Activated CD4-positive, alpha-beta memory T cell treated with anti-CD3 and anti-CD28 coated beads for 36 hours (primary cell): Measurements from ENCODE around the gene ANOS1. TPM values are rescaled to one million over a fixed set of nuclear protein-coding genes. Genes with fewer than 3 reads are reported as not detected.

Experiments
- CTCF ChIA-PET: fragments of 350-600 bp; sonication (Branson Sonifier 250); formaldehyde crosslinking; loops from one replicate; lab custom pipeline; 2021; ENCODE audit warnings: antibody characterized with exemption, inconsistent platforms; lab: Charles Lee
- POLR2A ChIA-PET: fragments of 350-600 bp; sonication (Branson Sonifier 250); formaldehyde crosslinking; loops from one replicate; lab custom pipeline; 2021; ENCODE audit warnings: antibody characterized with exemption; lab: Charles Lee
- DNase-seq: peaks from one replicate; pipeline ENCODE4 v3.0.0-alpha.2; 2020
- H3K27ac Mint-ChIP-seq: one replicate; pipeline ENCODE4 v1.8.0; 2021; ENCODE audit warnings: mixed read lengths
- H3K27me3 Mint-ChIP-seq: one replicate; pipeline ENCODE4 v1.8.0; 2021; ENCODE audit warnings: mixed read lengths
- H3K36me3 Mint-ChIP-seq: one replicate; pipeline ENCODE4 v1.8.0; 2021; ENCODE audit warnings: mixed read lengths
- H3K4me1 Mint-ChIP-seq: one replicate; pipeline ENCODE4 v1.8.0; 2021; ENCODE audit warnings: low read depth, mixed read lengths
- H3K4me3 Mint-ChIP-seq: one replicate; pipeline ENCODE4 v1.8.0; 2021; ENCODE audit warnings: mild to moderate bottlenecking, mixed read lengths
- H3K9me3 Mint-ChIP-seq: one replicate; pipeline ENCODE4 v1.8.0; 2021; ENCODE audit warnings: mixed read lengths
- intact Hi-C: fragments of 100-400 bp; cut with micrococcal nuclease; formaldehyde crosslinking; loops from one replicate; pipeline ENCODE4 v1.15.1; 2023
- total RNA-seq, 2 experiments: library from RNA; stranded (reverse); gene quantifications; one replicate each; pipeline ENCODE4 v1.2.3, GENCODE V29; 2021

ANOS1 gene
- total RNA-seq, 2 experiments from 2014 or later: not detected

DNA sequence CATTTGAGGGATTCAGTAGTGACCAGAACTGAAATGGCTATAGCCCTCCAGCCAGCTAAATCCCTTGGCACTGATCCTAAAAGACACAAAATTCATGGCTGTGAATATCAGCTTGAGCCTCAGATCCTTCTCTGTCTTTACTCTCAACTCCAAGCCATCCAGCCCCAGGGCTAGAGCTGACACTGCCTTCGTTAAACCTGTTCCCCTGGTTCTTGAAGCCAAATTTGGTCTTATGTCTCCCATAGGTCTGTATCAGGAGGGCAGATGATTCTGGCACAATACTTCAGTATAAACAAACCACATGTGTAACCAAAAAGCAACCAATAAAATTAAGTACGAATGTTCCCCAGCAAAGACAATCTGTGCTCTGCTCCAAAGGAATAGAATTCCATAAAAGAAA, 78.0 kb downstream of the ANOS1 start:
- ChIA-PET POLR2A (no interaction called here), CTCF (no interaction called here)
- no peaks in the 10 kb centered on the region for H3K4me1 Mint-ChIP-seq
- no peaks in the 10 kb centered on the region for H3K9me3 Mint-ChIP-seq
- no peak overlapping the region for H3K4me3 Mint-ChIP-seq
- H3K36me3 Mint-ChIP-seq: no peaks in the 10 kb centered on the region
- DNase-seq: no peak
- H3K27me3 Mint-ChIP-seq: no peaks in the 10 kb centered on the region
- intact Hi-C loops: no loop called here
- H3K27ac Mint-ChIP-seq: no peak overlapping the region

GRCh38 chrX:8649969-8650368, 82.0 kb downstream of the ANOS1 start:
- CTCF ChIA-PET: no interaction called here
- no peaks in the 10 kb centered on the region for H3K4me1 Mint-ChIP-seq

DNA sequence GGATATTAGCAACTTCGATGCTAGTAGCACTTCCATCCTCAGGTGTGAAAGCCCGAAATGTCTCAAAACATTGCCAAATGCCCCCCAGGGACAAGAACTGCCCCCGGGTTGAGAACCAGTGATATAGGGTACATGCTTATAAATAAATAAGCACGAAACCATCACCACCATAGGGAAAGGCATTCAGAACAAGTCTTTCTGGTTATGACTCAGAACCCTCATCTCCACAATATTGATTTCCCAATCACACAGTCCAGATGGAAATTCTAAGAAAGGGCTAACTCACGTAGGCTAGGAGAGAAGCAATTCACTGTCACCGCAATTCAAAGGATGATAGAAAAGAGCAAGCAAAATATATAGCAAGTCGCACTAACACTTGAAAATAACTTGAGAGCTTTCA, 84.8 kb downstream of the ANOS1 start:
- Mint-ChIP-seq H3K27me3 (no peaks in the 10 kb centered on the region), H3K4me1 (no peaks in the 10 kb centered on the region), H3K27ac (no peak overlapping the region), H3K36me3 (no peaks in the 10 kb centered on the region), H3K9me3 (no peaks in the 10 kb centered on the region), H3K4me3 (no peak overlapping the region)
- intact Hi-C loops: no loop called here
- ChIA-PET POLR2A (no interaction called here), CTCF (no interaction called here)
- DNase-seq: no peak

More at GRCh38 chrX:8649969-8650368, 82.0 kb downstream of the ANOS1 start:
- Mint-ChIP-seq H3K9me3 (no peaks in the 10 kb centered on the region), H3K4me3 (no peak overlapping the region), H3K36me3 (no peaks in the 10 kb centered on the region), H3K27ac (no peak overlapping the region), H3K27me3 (no peaks in the 10 kb centered on the region)
- POLR2A ChIA-PET: no interaction called here
- intact Hi-C loops: no loop called here
- DNase-seq: no peak

GRCh38 chrX:8639949-8640475, 91.9 kb downstream of the ANOS1 start:
- Mint-ChIP-seq H3K27ac (no peak overlapping the region), H3K4me3 (no peak overlapping the region), H3K4me1 (no peaks in the 10 kb centered on the region), H3K27me3 (no peaks in the 10 kb centered on the region), H3K9me3 (no peaks in the 10 kb centered on the region), H3K36me3 (no peaks in the 10 kb centered on the region)
- intact Hi-C loops: no loop called here
- ChIA-PET CTCF (no interaction called here), POLR2A (no interaction called here)
- DNase-seq: no peak

DNA sequence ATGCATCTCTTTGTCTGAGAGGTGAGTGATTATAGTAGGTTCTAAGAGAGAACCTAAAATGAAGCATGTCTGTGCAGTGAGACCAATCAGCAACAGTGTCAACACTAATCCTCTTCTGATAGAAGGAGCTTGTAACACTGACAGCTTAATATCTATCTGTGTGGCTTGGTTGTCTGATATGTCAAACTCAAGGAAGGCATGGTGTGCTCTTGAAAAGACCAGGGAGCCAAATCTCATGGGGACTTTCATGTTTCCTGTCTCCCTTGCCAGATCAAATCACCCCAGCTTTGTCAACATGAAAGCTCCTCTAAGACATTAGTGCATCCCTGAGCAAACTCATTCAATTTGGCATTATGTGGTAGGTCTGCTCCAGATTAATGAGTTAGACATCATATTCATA, 95.4 kb downstream of the ANOS1 start:
- intact Hi-C loops: no loop called here
- ChIA-PET POLR2A (no interaction called here), CTCF (no interaction called here)
- H3K4me1 Mint-ChIP-seq: no peaks in the 10 kb centered on the region
- DNase-seq: no peak
- H3K36me3 Mint-ChIP-seq: no peaks in the 10 kb centered on the region
- no peak overlapping the region for H3K4me3 Mint-ChIP-seq
- H3K27ac Mint-ChIP-seq: no peak overlapping the region
- no peaks in the 10 kb centered on the region for H3K9me3 Mint-ChIP-seq
- H3K27me3 Mint-ChIP-seq: no peaks in the 10 kb centered on the region

DNA sequence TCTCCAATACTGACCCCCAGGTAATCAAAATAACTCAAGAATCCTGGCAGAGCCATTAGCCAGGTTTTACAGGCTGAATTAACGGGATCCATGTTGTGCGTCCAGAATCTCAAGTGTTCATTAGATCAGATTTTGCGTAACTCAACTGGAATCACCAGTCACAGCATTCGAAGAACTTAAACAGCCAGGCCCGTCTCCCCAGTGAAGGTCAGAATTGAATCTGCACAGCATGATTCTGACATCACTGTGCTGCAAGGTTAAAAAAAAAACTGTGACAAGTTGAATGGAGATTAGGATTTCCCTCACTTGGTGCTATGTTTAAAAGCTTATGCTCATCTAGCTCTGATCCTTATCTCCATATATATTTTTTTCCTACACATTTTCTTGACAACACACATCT, 96.1 kb downstream of the ANOS1 start:
- H3K4me1 Mint-ChIP-seq: no peaks in the 10 kb centered on the region
- no peak overlapping the region for H3K27ac Mint-ChIP-seq
- POLR2A ChIA-PET: no interaction called here
- no peaks in the 10 kb centered on the region for H3K36me3 Mint-ChIP-seq
- H3K27me3 Mint-ChIP-seq: no peaks in the 10 kb centered on the region
- CTCF ChIA-PET: no interaction called here
- H3K9me3 Mint-ChIP-seq: no peaks in the 10 kb centered on the region
- intact Hi-C loops: no loop called here
- H3K4me3 Mint-ChIP-seq: no peak overlapping the region
- no peak for DNase-seq

GRCh38 chrX:8632924-8633323, 99.0 kb downstream of the ANOS1 start:
- no peaks in the 10 kb centered on the region for H3K27me3 Mint-ChIP-seq
- CTCF ChIA-PET: no interaction called here
- no peaks in the 10 kb centered on the region for H3K36me3 Mint-ChIP-seq
- H3K27ac Mint-ChIP-seq: no peak overlapping the region
- intact Hi-C loops: no loop called here
- H3K9me3 Mint-ChIP-seq: peaks cover 2% of the 10 kb centered on the region
- POLR2A ChIA-PET: no interaction called here
- DNase-seq: no peak
- H3K4me1 Mint-ChIP-seq: no peaks in the 10 kb centered on the region
- H3K4me3 Mint-ChIP-seq: no peak overlapping the region

- Mint-ChIP-seq H3K4me1 (no peaks in the 10 kb centered on the region), H3K4me3 (no peak overlapping the region), H3K27me3 (no peaks in the 10 kb centered on the region), H3K9me3 (peaks cover 2% of the 10 kb centered on the region), H3K36me3 (no peaks in the 10 kb centered on the region), H3K27ac (no peak overlapping the region)
- POLR2A ChIA-PET: no interaction called here
- DNase-seq: no peak
- CTCF ChIA-PET: no interaction called here
- intact Hi-C loops: no loop called here
Observed at GRCh38 chrX:8629871-8630270, 102.1 kb downstream of the ANOS1 start.

DNA sequence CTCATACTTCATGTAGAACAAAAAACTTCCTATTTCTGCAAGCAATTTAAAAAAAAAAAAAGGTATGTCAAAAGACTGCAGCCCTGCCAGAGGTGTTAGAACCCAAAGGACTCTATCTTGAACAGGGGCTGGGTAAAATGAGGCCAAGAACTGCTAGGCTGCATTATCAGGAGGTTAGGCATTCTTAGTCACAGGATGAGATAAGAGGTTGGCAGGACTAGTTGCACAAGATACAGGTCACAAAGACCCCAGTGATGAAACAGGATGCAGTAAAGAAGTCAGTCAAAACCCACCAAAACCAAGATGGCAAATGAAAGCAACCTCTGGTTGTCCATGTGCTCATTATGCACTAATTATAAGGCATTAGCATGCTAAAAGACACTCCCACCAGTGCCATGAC, 104.1 kb downstream of the ANOS1 start:
- Mint-ChIP-seq H3K4me3 (no peak overlapping the region), H3K27me3 (no peaks in the 10 kb centered on the region), H3K27ac (no peak overlapping the region), H3K36me3 (no peaks in the 10 kb centered on the region), H3K4me1 (no peaks in the 10 kb centered on the region), H3K9me3 (peaks cover 2% of the 10 kb centered on the region)
- no peak for DNase-seq
- intact Hi-C loops: no loop called here
- POLR2A ChIA-PET: no interaction called here
- CTCF ChIA-PET: no interaction called here

- Mint-ChIP-seq H3K4me1 (no peaks in the 10 kb centered on the region), H3K9me3 (no peaks in the 10 kb centered on the region), H3K36me3 (no peaks in the 10 kb centered on the region), H3K4me3 (no peak overlapping the region), H3K27me3 (no peaks in the 10 kb centered on the region), H3K27ac (no peak overlapping the region)
- ChIA-PET CTCF (no interaction called here), POLR2A (no interaction called here)
- DNase-seq: no peak
- intact Hi-C loops: no loop called here
Observed at GRCh38 chrX:8607326-8607725, 124.6 kb downstream of the ANOS1 start.

GRCh38 chrX:8604131-8604530, 127.8 kb downstream of the ANOS1 start:
- DNase-seq: no peak
- ChIA-PET CTCF (no interaction called here), POLR2A (no interaction called here)
- no peaks in the 10 kb centered on the region for H3K27me3 Mint-ChIP-seq
- intact Hi-C loops: no loop called here
- no peaks in the 10 kb centered on the region for H3K9me3 Mint-ChIP-seq
- H3K27ac Mint-ChIP-seq: no peak overlapping the region
- H3K4me1 Mint-ChIP-seq: no peaks in the 10 kb centered on the region
- H3K36me3 Mint-ChIP-seq: no peaks in the 10 kb centered on the region
- no peak overlapping the region for H3K4me3 Mint-ChIP-seq

DNA sequence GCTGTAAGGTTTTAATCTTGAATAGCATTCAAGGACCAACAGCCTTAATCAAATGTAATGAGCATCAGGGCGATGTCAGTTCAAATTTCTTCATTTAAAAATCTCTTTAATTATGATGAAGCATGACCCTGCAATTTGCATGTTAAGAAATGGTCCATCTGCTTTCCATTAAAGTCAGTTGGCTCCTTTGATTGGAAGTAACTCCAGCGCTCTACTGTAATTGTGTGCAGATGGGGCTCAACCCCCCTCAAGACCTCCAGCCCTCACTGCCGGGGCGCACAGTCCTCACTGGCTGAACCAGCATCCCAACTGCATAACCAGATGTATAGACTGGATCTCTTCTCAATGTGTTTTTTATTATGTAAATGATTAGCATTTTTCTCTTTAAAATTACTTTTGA, 140.4 kb downstream of the ANOS1 start:
- Mint-ChIP-seq H3K36me3 (no peaks in the 10 kb centered on the region), H3K4me3 (no peak overlapping the region), H3K27me3 (no peaks in the 10 kb centered on the region), H3K27ac (no peak overlapping the region), H3K4me1 (no peaks in the 10 kb centered on the region), H3K9me3 (no peaks in the 10 kb centered on the region)
- no peak for DNase-seq
- ChIA-PET POLR2A (no interaction called here), CTCF (no interaction called here)
- intact Hi-C loops: no loop called here

- H3K27me3 Mint-ChIP-seq: peaks cover 1% of the 10 kb centered on the region
- H3K4me3 Mint-ChIP-seq: no peak overlapping the region
- H3K9me3 Mint-ChIP-seq: no peaks in the 10 kb centered on the region
- no peak overlapping the region for H3K27ac Mint-ChIP-seq
- intact Hi-C loops: no loop called here
- H3K4me1 Mint-ChIP-seq: no peaks in the 10 kb centered on the region
- DNase-seq: no peak
- CTCF ChIA-PET: no interaction called here
- POLR2A ChIA-PET: no interaction called here
- no peaks in the 10 kb centered on the region for H3K36me3 Mint-ChIP-seq
Observed at GRCh38 chrX:8586953-8587352, 145.0 kb downstream of the ANOS1 start.
